ENCODE data around the gene PAX7.
A peak's percentile ranks its signal among the peaks of the same experiment; 100 is the strongest.

The PAX7 gene

GRCh38 chr1:18607289-18607760, 23.3 kb upstream of the PAX7 start:
- no peaks in the 10 kb centered on the region for H3K9me3 Mint-ChIP-seq
- H3K27ac Mint-ChIP-seq, result no peak overlapping the region
- H3K4me3 Mint-ChIP-seq, result no peak overlapping the region
- H3K36me3 Mint-ChIP-seq (ENCODE audit: low read depth), result no peaks in the 10 kb centered on the region
- H3K4me1 Mint-ChIP-seq (ENCODE audit: low read depth), result no peaks in the 10 kb centered on the region
- peaks cover 6% of the 10 kb centered on the region for H3K27me3 Mint-ChIP-seq (ENCODE audit: low read depth)

GRCh38 chr1:18608534-18608933, 22.1 kb upstream of the PAX7 start:
- Mint-ChIP-seq H3K27ac (no peak overlapping the region), H3K4me3 (no peak overlapping the region), H3K27me3 (ENCODE audit: low read depth) (peaks cover 6% of the 10 kb centered on the region), H3K36me3 (ENCODE audit: low read depth) (no peaks in the 10 kb centered on the region), H3K9me3 (no peaks in the 10 kb centered on the region), H3K4me1 (ENCODE audit: low read depth) (no peaks in the 10 kb centered on the region)

GRCh38 chr1:18611311-18611710, 19.3 kb upstream of the PAX7 start:
- H3K4me3 Mint-ChIP-seq, result no peak overlapping the region
- no peaks in the 10 kb centered on the region for H3K36me3 Mint-ChIP-seq (ENCODE audit: low read depth)
- no peaks in the 10 kb centered on the region for H3K9me3 Mint-ChIP-seq
- no peaks in the 10 kb centered on the region for H3K4me1 Mint-ChIP-seq (ENCODE audit: low read depth)
- no peak overlapping the region for H3K27ac Mint-ChIP-seq
- peaks cover 6% of the 10 kb centered on the region for H3K27me3 Mint-ChIP-seq (ENCODE audit: low read depth)

GRCh38 chr1:18612073-18612472, 18.6 kb upstream of the PAX7 start:
- Mint-ChIP-seq H3K27ac (no peak overlapping the region), H3K4me3 (no peak overlapping the region), H3K27me3 (ENCODE audit: low read depth) (peaks cover 6% of the 10 kb centered on the region), H3K4me1 (ENCODE audit: low read depth) (no peaks in the 10 kb centered on the region), H3K36me3 (ENCODE audit: low read depth) (no peaks in the 10 kb centered on the region), H3K9me3 (no peaks in the 10 kb centered on the region)

GRCh38 chr1:18614069-18614735, 16.4 kb upstream of the PAX7 start:
- Mint-ChIP-seq H3K27me3 (ENCODE audit: low read depth) (peaks cover 6% of the 10 kb centered on the region), H3K9me3 (no peaks in the 10 kb centered on the region), H3K4me3 (no peak overlapping the region), H3K4me1 (ENCODE audit: low read depth) (no peaks in the 10 kb centered on the region), H3K27ac (no peak overlapping the region), H3K36me3 (ENCODE audit: low read depth) (no peaks in the 10 kb centered on the region)

- H3K9me3 Mint-ChIP-seq, result no peaks in the 10 kb centered on the region
- no peaks in the 10 kb centered on the region for H3K4me1 Mint-ChIP-seq (ENCODE audit: low read depth)
- peaks cover 10% of the 10 kb centered on the region for H3K27me3 Mint-ChIP-seq (ENCODE audit: low read depth)
- H3K27ac Mint-ChIP-seq, result no peak overlapping the region
- no peaks in the 10 kb centered on the region for H3K36me3 Mint-ChIP-seq (ENCODE audit: low read depth)
- no peak overlapping the region for H3K4me3 Mint-ChIP-seq
These were observed 11.8 kb upstream of the PAX7 start for GRCh38 chr1:18618546-18619466.

GRCh38 chr1:18619467-18619835, 11.2 kb upstream of the PAX7 start:
- H3K27ac Mint-ChIP-seq, result no peak overlapping the region
- H3K27me3 Mint-ChIP-seq (ENCODE audit: low read depth), result peaks cover 10% of the 10 kb centered on the region
- H3K9me3 Mint-ChIP-seq, result no peaks in the 10 kb centered on the region
- no peaks in the 10 kb centered on the region for H3K36me3 Mint-ChIP-seq (ENCODE audit: low read depth)
- H3K4me3 Mint-ChIP-seq, result no peak overlapping the region
- H3K4me1 Mint-ChIP-seq (ENCODE audit: low read depth), result no peaks in the 10 kb centered on the region

GRCh38 chr1:18628511-18628910, 2.1 kb upstream of the PAX7 start:
- no peak overlapping the region for H3K4me3 Mint-ChIP-seq
- no peaks in the 10 kb centered on the region for H3K9me3 Mint-ChIP-seq
- peaks cover 80% of the 10 kb centered on the region for H3K27me3 Mint-ChIP-seq (ENCODE audit: low read depth)

GRCh38 chr1:18629659-18630510, 761 bp upstream of the PAX7 start:
- Mint-ChIP-seq H3K27ac (peak overlapping the region; percentile 20), H3K9me3 (no peaks in the 10 kb centered on the region), H3K36me3 (ENCODE audit: low read depth) (peaks cover 8% of the 10 kb centered on the region), H3K27me3 (ENCODE audit: low read depth) (peaks cover 94% of the 10 kb centered on the region), H3K4me3 (no peak overlapping the region), H3K4me1 (ENCODE audit: low read depth) (peaks cover 7% of the 10 kb centered on the region)

More at GRCh38 chr1:18628511-18628910, 2.1 kb upstream of the PAX7 start:
- peaks cover 7% of the 10 kb centered on the region for H3K4me1 Mint-ChIP-seq (ENCODE audit: low read depth)
- H3K36me3 Mint-ChIP-seq (ENCODE audit: low read depth), result peaks cover 8% of the 10 kb centered on the region
- no peak overlapping the region for H3K27ac Mint-ChIP-seq

- H3K4me1 Mint-ChIP-seq (ENCODE audit: low read depth), result peaks cover 9% of the 10 kb centered on the region
These were observed 1.0 kb downstream of the PAX7 start for GRCh38 chr1:18631496-18632217.

GRCh38 chr1:18632218-18632588, 1.6 kb downstream of the PAX7 start:
- H3K4me3 Mint-ChIP-seq, result no peak overlapping the region
- peaks cover 9% of the 10 kb centered on the region for H3K4me1 Mint-ChIP-seq (ENCODE audit: low read depth)
- H3K27me3 Mint-ChIP-seq (ENCODE audit: low read depth), result peaks cover 98% of the 10 kb centered on the region
- peaks cover 12% of the 10 kb centered on the region for H3K36me3 Mint-ChIP-seq (ENCODE audit: low read depth)
- H3K9me3 Mint-ChIP-seq, result no peaks in the 10 kb centered on the region
- H3K27ac Mint-ChIP-seq, result peak overlapping the region; percentile 71

More at GRCh38 chr1:18631496-18632217, 1.0 kb downstream of the PAX7 start:
- Mint-ChIP-seq H3K4me3 (no peak overlapping the region), H3K27ac (peak overlapping the region; percentile 71), H3K9me3 (no peaks in the 10 kb centered on the region), H3K36me3 (ENCODE audit: low read depth) (peaks cover 10% of the 10 kb centered on the region), H3K27me3 (ENCODE audit: low read depth) (peaks cover 97% of the 10 kb centered on the region)

GRCh38 chr1:18632783-18633421, 2.3 kb downstream of the PAX7 start:
- Mint-ChIP-seq H3K27me3 (ENCODE audit: low read depth) (peaks cover 98% of the 10 kb centered on the region), H3K4me3 (no peak overlapping the region), H3K36me3 (ENCODE audit: low read depth) (peaks cover 12% of the 10 kb centered on the region), H3K9me3 (no peaks in the 10 kb centered on the region), H3K27ac (peak overlapping the region; percentile 55), H3K4me1 (ENCODE audit: low read depth) (peaks cover 9% of the 10 kb centered on the region)

GRCh38 chr1:18633422-18634155, 2.9 kb downstream of the PAX7 start:
- H3K9me3 Mint-ChIP-seq, result no peaks in the 10 kb centered on the region
- no peak overlapping the region for H3K4me3 Mint-ChIP-seq
- H3K4me1 Mint-ChIP-seq (ENCODE audit: low read depth), result peaks cover 9% of the 10 kb centered on the region
- H3K27ac Mint-ChIP-seq, result peak overlapping the region; percentile 55
- peaks cover 98% of the 10 kb centered on the region for H3K27me3 Mint-ChIP-seq (ENCODE audit: low read depth)
- peaks cover 12% of the 10 kb centered on the region for H3K36me3 Mint-ChIP-seq (ENCODE audit: low read depth)

Measured in T-helper 1 cell treated with Interleukin-12 subunit alpha and Interleukin-12 subunit beta and Interleukin-4 antibody, amounts not matched to agents 30 μg/mL and 1 μg/mL, for 36 hours (primary cell).